ENCODE results near the gene SIPA1L2. TPM values are rescaled to one million over a fixed set of nuclear protein-coding genes. Genes with fewer than 3 reads are reported as not detected.

The SIPA1L2 gene
- total RNA-seq, 2 experiments from 2014 or later: 1.8 to 1.9 TPM

DNA sequence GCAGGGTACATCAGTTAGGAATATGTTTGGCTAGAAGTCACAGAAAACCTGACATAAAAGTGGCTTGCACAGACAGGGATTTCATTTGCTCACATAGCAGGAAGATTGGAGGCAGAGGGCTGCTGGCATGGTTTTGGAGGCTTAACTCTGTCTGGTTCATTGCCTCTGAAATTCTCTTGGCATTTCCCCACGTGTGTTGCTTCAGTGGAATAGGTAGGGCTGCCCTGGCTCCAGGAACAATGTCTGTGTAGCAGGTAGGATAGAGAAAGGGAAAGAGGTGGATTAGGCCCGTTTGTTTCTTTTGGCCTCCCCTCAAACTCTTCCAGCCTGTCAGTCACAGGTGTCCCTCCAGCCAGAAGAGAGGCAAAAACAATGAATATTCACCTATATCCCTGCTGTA is 20.5 kb upstream of the SIPA1L2 start:
- intact Hi-C loops (cut with DNase I, micrococcal nuclease): no loop called here
- TF ChIP-seq, protein P1, sequence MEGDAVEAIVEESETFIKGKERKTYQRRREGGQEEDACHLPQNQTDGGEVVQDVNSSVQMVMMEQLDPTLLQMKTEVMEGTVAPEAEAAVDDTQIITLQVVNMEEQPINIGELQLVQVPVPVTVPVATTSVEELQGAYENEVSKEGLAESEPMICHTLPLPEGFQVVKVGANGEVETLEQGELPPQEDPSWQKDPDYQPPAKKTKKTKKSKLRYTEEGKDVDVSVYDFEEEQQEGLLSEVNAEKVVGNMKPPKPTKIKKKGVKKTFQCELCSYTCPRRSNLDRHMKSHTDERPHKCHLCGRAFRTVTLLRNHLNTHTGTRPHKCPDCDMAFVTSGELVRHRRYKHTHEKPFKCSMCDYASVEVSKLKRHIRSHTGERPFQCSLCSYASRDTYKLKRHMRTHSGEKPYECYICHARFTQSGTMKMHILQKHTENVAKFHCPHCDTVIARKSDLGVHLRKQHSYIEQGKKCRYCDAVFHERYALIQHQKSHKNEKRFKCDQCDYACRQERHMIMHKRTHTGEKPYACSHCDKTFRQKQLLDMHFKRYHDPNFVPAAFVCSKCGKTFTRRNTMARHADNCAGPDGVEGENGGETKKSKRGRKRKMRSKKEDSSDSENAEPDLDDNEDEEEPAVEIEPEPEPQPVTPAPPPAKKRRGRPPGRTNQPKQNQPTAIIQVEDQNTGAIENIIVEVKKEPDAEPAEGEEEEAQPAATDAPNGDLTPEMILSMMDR (IDR thresholded peaks at IDR 0.05): no peak
- Mint-ChIP-seq H3K9me3 (no peaks in the 10 kb centered on the region), H3K4me1 (ENCODE audit: low read depth) (no peaks in the 10 kb centered on the region), H3K27me3 (no peaks in the 10 kb centered on the region), H3K36me3 (ENCODE audit: low read depth) (no peaks in the 10 kb centered on the region), H3K4me3 (no peak overlapping the region), H3K27ac (no peak overlapping the region)
- no peaks in the 10 kb centered on the region for H3K36me3 ChIP-seq (ENCODE audit: insufficient read depth, low read length)
- H3K27me3 ChIP-seq (ENCODE audit: control insufficient read depth in 1 of 2, insufficient read depth in 2 of 2, low read length in 2 of 2): peaks cover 0 to 4% of the 10 kb centered on the region in 2 experiments
- ATAC-seq (ENCODE audit: poor library complexity): no peak
- no peak overlapping the region for H3K4me3 ChIP-seq (ENCODE audit: low read length)
- no peaks in the 10 kb centered on the region for H3K9me3 ChIP-seq (ENCODE audit: control insufficient read depth in 1 of 2, insufficient read depth in 1 of 2, low read length in 2 of 2)
- no peak overlapping the region for H3K27ac ChIP-seq (ENCODE audit: low read depth in 1 of 2, low read length in 2 of 2)
- POLR2A ChIA-PET: no interaction called here
- CTCF ChIA-PET: no interaction called here
- no peaks in the 10 kb centered on the region for H3K4me1 ChIP-seq (ENCODE audit: insufficient read depth, low read length)
- DNase-seq: no peak

DNA sequence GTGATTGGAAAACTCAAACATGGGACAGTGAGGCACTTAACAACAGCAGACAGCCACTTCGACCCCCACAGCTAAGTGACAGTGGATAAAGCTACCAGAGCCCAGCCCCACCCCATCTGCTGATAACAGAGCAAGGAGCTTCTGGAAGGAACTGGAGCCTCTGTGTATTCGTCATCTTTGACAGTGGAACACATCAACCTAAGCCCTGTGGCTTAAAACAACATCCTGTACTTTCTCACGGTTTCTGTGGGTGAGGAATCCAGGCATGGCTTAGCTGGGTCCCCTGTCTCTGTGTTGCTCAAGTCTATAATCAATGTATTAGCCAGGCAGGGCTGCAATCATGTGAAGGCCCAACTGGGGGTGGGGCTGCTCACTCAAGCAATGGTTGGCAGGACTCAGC is 18.4 kb upstream of the SIPA1L2 start:
- TF ChIP-seq, protein P1 (IDR thresholded peaks at IDR 0.05): no peak
- Mint-ChIP-seq H3K27ac (no peak overlapping the region), H3K4me3 (no peak overlapping the region), H3K36me3 (ENCODE audit: low read depth) (no peaks in the 10 kb centered on the region), H3K4me1 (ENCODE audit: low read depth) (no peaks in the 10 kb centered on the region), H3K9me3 (no peaks in the 10 kb centered on the region), H3K27me3 (no peaks in the 10 kb centered on the region)
- ChIA-PET CTCF (no interaction called here), POLR2A (no interaction called here)
- no peaks in the 10 kb centered on the region for H3K36me3 ChIP-seq (ENCODE audit: insufficient read depth, low read length)
- intact Hi-C loops (cut with DNase I, micrococcal nuclease): no loop called here
- no peaks in the 10 kb centered on the region for H3K9me3 ChIP-seq (ENCODE audit: control insufficient read depth in 1 of 2, insufficient read depth in 1 of 2, low read length in 2 of 2)
- no peak for DNase-seq
- H3K27me3 ChIP-seq (ENCODE audit: control insufficient read depth in 1 of 2, insufficient read depth in 2 of 2, low read length in 2 of 2): peaks cover 0 to 4% of the 10 kb centered on the region in 2 experiments
- H3K4me1 ChIP-seq (ENCODE audit: insufficient read depth, low read length): no peaks in the 10 kb centered on the region
- no peak overlapping the region for H3K27ac ChIP-seq (ENCODE audit: low read depth in 1 of 2, low read length in 2 of 2)
- no peak for ATAC-seq (ENCODE audit: poor library complexity)
- H3K4me3 ChIP-seq (ENCODE audit: low read length): no peak overlapping the region

GRCh38 chr1:232644209-232644608 is 14.3 kb upstream of the SIPA1L2 start:
- Histone ChIP-seq H3K36me3 (ENCODE audit: insufficient read depth, low read length) (no peaks in the 10 kb centered on the region), H3K4me1 (ENCODE audit: insufficient read depth, low read length) (no peaks in the 10 kb centered on the region), H3K27me3 (ENCODE audit: control insufficient read depth in 1 of 2, insufficient read depth in 2 of 2, low read length in 2 of 2) (peaks cover 0 to 3% of the 10 kb centered on the region in 2 experiments), H3K4me3 (ENCODE audit: low read length) (no peak overlapping the region), H3K27ac (ENCODE audit: low read depth in 1 of 2, low read length in 2 of 2) (no peak overlapping the region), H3K9me3 (ENCODE audit: control insufficient read depth in 1 of 2, insufficient read depth in 1 of 2, low read length in 2 of 2) (no peaks in the 10 kb centered on the region)
- TF ChIP-seq, protein P1 (IDR thresholded peaks at IDR 0.05): no peak
- H3K27ac Mint-ChIP-seq: no peak overlapping the region
- no peaks in the 10 kb centered on the region for H3K9me3 Mint-ChIP-seq
- no peaks in the 10 kb centered on the region for H3K27me3 Mint-ChIP-seq
- no peaks in the 10 kb centered on the region for H3K4me1 Mint-ChIP-seq (ENCODE audit: low read depth)
- H3K4me3 Mint-ChIP-seq: no peak overlapping the region
- ChIA-PET CTCF (no interaction called here), POLR2A (no interaction called here)
- H3K36me3 Mint-ChIP-seq (ENCODE audit: low read depth): no peaks in the 10 kb centered on the region
- no peak for DNase-seq
- intact Hi-C loops (cut with DNase I, micrococcal nuclease): no loop called here
- no peak for ATAC-seq (ENCODE audit: poor library complexity)

Data from CD4-positive, alpha-beta T cell (primary cell).